IPS-18c (cell line): ENCODE measurements around the gene SSBP2.
"Not testable (repeated sequence)": the region's sequence is repeated elsewhere in the genome, so short reads cannot be mapped to it uniquely, and the experiment has no call there.

Source experiments
- H3K4me3 ChIP-seq: 2 replicates; pipeline ENCODE4 v1.7.0; 2013; ENCODE audit warnings: low read depth, mild to moderate bottlenecking, low read length, moderate library complexity; ENCODE audit not compliant: insufficient read depth
- H3K9me3 ChIP-seq: one replicate; pipeline ENCODE4 v1.6.1; 2013; ENCODE audit warnings: mild to moderate bottlenecking, low read length, moderate library complexity; ENCODE audit not compliant: control insufficient read depth, insufficient read depth

SSBP2 gene

GRCh38 chr5:81503602-81504001 lies 247.3 kb downstream of the SSBP2 start:
- not testable (repeated sequence) for H3K9me3 ChIP-seq, H3K4me3 ChIP-seq

- Histone ChIP-seq H3K9me3 (no peaks in the 10 kb centered on the region), H3K4me3 (no peak overlapping the region)
Measured at GRCh38 chr5:81495286-81495685, 255.6 kb downstream of the SSBP2 start.

GRCh38 chr5:81488862-81489261 lies 262.0 kb downstream of the SSBP2 start:
- H3K9me3 ChIP-seq, result no peaks in the 10 kb centered on the region
- H3K4me3 ChIP-seq, result no peak overlapping the region

- Histone ChIP-seq H3K4me3 (no peak overlapping the region), H3K9me3 (no peaks in the 10 kb centered on the region)
Measured at GRCh38 chr5:81486711-81487110, 264.2 kb downstream of the SSBP2 start.

- Histone ChIP-seq H3K9me3 (no peaks in the 10 kb centered on the region), H3K4me3 (no peak overlapping the region)
Measured at GRCh38 chr5:81482595-81482994, 268.3 kb downstream of the SSBP2 start.

- not testable (repeated sequence) for H3K9me3 ChIP-seq, H3K4me3 ChIP-seq
Measured at GRCh38 chr5:81473395-81473794, 277.5 kb downstream of the SSBP2 start.

- Histone ChIP-seq H3K4me3 (no peak overlapping the region), H3K9me3 (peaks cover 2% of the 10 kb centered on the region)
Measured at GRCh38 chr5:81469676-81470075, 281.2 kb downstream of the SSBP2 start.

- Histone ChIP-seq H3K4me3 (no peak overlapping the region), H3K9me3 (no peaks in the 10 kb centered on the region)
Measured at GRCh38 chr5:81450940-81451339, 300.0 kb downstream of the SSBP2 start.

GRCh38 chr5:81435023-81435422 lies 315.9 kb downstream of the SSBP2 start:
- no peaks in the 10 kb centered on the region for H3K9me3 ChIP-seq
- H3K4me3 ChIP-seq, result no peak overlapping the region

GRCh38 chr5:81429985-81430384 lies 320.9 kb downstream of the SSBP2 start:
- no peaks in the 10 kb centered on the region for H3K9me3 ChIP-seq
- H3K4me3 ChIP-seq, result no peak overlapping the region

- Histone ChIP-seq H3K4me3 (no peak overlapping the region), H3K9me3 (no peaks in the 10 kb centered on the region)
Measured at GRCh38 chr5:81429363-81429762, 321.5 kb downstream of the SSBP2 start.

GRCh38 chr5:81428861-81429260 lies 322.0 kb downstream of the SSBP2 start:
- Histone ChIP-seq H3K9me3 (no peaks in the 10 kb centered on the region), H3K4me3 (no peak overlapping the region)

- H3K9me3 ChIP-seq, result no peaks in the 10 kb centered on the region
- H3K4me3 ChIP-seq, result no peak overlapping the region
Measured at GRCh38 chr5:81428446-81428845, 322.5 kb downstream of the SSBP2 start.

- H3K9me3 ChIP-seq, result no peaks in the 10 kb centered on the region
- no peak overlapping the region for H3K4me3 ChIP-seq
Measured at GRCh38 chr5:81427566-81427965, 323.3 kb downstream of the SSBP2 start.

- Histone ChIP-seq H3K9me3 (no peaks in the 10 kb centered on the region), H3K4me3 (no peak overlapping the region)
Measured at GRCh38 chr5:81426359-81427030, 324.4 kb downstream of the SSBP2 start.

GRCh38 chr5:81425569-81425968 lies 325.3 kb downstream of the SSBP2 start:
- Histone ChIP-seq H3K4me3 (no peak overlapping the region), H3K9me3 (no peaks in the 10 kb centered on the region)

- no peak overlapping the region for H3K4me3 ChIP-seq
- no peaks in the 10 kb centered on the region for H3K9me3 ChIP-seq
Measured at GRCh38 chr5:81424728-81425127, 326.2 kb downstream of the SSBP2 start.

- no peak overlapping the region for H3K4me3 ChIP-seq
- H3K9me3 ChIP-seq, result no peaks in the 10 kb centered on the region
Measured at GRCh38 chr5:81422671-81423070, 328.2 kb downstream of the SSBP2 start.

GRCh38 chr5:81420039-81420667 lies 330.7 kb downstream of the SSBP2 start:
- Histone ChIP-seq H3K9me3 (no peaks in the 10 kb centered on the region), H3K4me3 (no peak overlapping the region)
